Activated T-cell treated with anti-CD3 and anti-CD28 coated beads for 48 hours (primary cell): ENCODE data around the gene FTO.

ENCODE experiments used
- DNase-seq: peaks from one replicate; pipeline ENCODE4 v3.0.0-alpha.2; 2020; ENCODE audit warnings: low read depth

Gene FTO

DNA sequence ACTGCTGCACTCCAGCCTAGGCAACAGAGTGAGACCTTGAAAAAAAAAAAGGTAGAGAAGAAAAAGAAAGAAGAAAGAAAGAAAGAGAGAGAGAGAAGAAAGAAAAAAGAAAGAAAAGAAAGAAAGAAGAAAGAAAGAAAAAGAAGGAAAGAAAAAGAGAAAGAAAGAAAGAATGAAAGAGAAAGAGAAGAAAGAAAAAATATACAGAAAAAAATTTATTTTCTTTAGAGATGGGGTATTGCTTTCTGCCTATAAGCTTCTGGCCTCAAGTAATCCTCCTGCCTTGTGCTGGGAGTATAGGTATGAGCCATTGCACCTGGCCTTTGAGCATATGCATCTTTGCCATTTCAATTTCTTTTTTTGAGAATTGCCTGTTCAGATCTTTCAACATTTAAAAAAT, 425.9 kb downstream of the FTO start:
- DNase-seq, result no peak

- no peak for DNase-seq
Measured at GRCh38 chr16:54135361-54136275, 431.7 kb downstream of the FTO start.

- no peak for DNase-seq
Measured at GRCh38 chr16:54136276-54136625, 432.3 kb downstream of the FTO start.

DNA sequence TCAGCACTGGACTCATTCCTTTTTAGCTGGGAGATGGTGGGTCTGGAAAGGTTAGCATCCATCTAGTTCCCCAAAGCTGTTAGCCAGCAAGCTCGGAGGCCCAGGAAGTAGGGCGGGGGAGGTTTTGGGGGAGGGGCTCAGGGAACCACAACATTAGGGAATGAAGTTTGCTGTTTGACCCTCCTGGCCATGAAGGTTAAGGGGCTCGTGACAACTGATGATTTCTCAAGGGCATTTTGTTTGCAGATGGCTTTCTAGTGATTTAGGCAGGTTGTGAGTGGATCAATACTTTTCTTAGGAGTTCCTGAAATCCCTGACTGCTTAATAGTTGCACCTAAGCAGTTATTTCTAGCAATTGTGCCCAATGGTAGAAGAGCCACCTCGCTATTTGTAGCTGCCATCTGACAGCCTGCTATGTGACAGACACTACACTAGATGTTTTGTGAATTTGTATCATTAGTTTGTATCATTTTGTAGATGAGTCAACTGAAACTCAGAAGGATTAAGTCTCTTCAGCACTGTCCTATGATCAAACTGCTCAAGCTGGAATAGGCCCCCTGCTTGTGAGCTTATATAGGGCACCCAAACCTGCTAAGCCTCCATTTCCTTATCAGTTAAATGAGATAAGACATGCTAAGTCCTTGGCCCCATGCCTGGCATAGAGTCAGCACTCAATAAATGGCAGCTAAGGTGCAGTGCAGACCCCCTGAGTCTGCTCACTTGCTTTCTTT, 436.3 kb downstream of the FTO start:
- no peak for DNase-seq

DNA sequence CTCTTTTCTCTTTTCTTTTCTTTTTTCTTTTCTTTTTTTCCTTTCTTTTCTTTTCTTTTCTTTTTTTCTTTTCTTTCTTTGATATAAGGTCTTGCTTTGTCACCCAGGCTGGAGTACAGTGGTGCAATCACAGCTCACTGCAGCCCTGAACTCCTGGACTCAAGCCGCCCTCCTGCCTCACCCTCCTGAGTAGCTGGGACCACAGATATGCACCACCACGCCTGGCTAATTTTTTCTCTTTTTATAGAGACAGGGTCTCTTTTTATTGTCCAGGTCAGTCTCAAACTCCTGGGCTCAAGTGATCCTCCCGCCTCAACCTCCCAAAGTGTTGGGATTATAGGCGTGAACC, 436.8 kb downstream of the FTO start:
- no peak for DNase-seq

DNA sequence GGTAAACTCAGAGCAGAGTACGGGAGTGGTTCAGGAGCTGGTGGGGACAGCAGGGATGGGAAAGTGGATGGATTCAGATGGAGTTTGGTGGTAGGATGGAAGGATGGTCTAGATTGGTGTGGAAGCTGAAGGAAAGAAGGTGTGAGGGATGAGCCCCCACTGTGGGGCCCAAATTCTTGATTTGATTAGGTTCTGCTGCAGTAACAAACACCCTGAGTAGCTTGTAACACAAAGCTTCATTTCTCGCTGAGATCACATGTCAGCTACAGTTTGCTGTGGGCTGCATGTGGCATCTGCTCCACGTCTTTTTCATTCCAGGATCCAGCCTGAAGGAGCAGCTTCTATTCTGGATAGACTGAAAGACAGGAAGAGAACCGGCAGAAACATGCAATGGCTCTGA, 438.8 kb downstream of the FTO start:
- DNase-seq, result no peak

DNA sequence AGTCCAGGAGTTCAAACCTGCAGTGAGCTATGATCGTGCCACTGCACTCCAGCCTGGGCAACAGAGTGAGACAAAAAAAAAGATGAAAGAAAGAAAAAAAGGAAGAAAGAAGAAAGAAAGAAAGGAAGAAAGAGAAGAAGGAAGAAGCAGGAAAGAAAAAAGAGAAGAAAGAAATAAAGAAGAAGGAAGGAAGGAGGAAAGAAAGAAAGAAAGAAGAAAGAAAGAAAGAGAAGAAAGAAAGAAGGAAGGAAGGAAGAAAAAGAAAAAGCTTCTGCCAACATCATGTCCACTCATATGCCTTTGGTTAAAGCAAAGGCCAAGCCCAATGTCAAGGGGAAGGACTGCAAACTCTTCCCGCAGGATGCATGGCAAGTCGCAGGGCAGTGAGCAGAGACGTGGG, 439.5 kb downstream of the FTO start:
- DNase-seq, result no peak

GRCh38 chr16:54143934-54144571, 440.1 kb downstream of the FTO start:
- no peak for DNase-seq

DNA sequence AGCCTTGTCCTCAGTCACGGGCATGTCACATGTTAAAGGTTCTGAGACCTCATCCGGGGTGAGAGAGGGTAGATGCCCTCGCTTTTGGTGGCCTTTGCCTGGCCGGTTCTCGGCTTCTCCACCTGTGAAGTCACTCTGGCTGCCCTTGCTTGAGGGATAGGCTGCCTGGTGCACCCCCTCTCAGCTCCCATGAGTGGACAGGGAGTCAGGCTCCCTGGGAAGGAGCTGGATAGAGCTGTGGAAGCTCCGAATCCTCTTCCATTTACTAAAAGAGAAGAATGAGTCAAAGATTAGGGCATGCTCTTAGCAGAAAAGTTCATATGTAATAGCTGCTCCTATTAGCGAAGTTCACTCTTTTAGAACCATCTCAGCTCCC, 440.6 kb downstream of the FTO start:
- DNase-seq, result no peak

- DNase-seq, result no peak
Measured at GRCh38 chr16:54145881-54146280, 441.9 kb downstream of the FTO start.

GRCh38 chr16:54148974-54149373, 445.0 kb downstream of the FTO start:
- DNase-seq, result no peak

DNA sequence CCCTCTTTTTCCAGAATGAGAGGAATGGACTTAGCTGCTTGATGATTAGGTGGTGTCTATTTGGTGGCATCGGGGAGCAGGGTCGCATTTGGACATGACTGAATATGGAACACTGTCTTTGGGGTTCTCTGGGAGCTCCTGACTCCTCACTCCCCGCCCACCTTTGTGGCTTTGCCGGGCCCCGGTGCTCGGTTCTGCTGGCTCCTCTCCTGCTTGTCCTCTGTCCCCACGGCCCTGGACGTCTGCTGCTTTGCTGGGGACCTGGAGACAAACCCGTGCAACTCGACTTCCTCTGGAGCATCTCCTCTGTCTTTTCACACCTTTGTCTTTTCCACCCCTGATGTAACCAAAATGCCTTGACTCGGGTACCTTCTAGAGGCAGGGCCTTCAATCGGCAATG, 446.9 kb downstream of the FTO start:
- no peak for DNase-seq

DNA sequence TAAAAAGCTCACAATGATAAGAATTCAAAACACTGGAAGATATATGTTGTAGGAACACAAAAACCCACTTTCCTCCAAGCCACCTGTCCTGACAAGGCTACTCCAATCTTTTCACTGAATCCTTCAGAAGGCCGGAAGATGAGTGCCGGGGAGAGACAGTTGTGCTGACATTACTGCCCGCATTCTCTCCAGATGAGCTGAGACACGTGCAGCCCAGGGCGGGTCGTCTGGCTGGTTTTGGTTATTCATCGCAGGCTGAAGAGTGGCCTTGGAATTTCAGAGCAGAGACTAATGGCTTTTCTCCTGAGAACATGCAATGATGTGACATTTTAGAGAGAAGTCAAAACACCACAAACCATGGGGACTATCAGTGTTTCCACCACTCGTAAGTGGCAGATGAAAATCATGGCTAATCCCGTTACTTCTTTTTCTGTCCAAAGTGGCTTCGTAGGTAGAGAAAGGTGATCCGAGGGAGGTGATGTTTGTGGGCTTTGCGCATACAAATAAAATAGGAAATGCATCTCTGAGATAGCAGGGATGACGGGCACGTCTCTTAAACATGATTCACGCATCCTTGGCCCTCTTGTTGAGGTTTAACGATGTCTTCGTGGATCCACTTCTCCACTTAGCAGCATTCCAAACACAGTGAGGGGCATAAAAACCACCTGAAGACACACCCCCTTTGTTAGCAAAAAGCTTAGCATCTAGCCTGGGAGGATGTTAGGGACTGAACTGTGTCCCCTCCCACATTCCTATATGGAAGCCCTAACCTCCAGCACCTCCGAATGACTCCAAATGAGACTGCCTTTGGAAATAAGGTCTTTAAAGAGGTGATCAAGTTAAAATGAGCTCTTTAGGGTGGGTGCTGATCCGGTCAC, 448.6 kb downstream of the FTO start:
- no peak for DNase-seq

DNA sequence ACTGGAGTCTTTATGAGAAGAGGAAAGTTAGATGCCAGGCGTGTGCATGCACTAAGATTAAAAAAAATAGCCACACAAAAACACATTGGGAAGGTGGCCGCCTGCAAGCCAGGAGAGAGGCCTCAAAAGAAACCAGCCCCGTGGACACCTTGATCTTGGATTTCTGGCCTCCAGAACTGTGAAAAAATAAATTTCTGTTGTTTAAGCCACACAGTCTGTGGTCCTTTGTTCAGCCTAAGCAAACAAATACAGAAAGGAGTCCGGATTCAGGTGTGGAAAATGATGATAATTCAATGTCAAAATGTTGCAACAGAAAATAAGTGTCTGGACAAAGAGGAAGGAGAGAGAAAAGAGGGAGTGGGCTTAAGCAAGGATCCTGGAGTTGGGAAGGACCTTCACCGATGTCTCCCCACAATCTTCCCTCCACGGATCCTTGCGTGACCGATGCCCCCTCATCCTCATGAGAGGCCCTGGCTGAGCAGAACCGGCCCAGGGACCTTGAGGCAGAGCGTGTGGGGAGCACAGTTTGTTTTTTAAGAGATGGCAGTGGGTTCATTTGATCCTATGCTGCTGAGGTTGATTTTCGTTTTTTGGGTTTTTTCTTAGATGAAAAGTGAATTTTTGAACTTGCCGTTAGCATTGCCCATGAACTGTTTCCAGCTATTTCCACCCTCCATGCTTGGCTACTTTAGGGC, 449.4 kb downstream of the FTO start:
- DNase-seq, result no peak

DNA sequence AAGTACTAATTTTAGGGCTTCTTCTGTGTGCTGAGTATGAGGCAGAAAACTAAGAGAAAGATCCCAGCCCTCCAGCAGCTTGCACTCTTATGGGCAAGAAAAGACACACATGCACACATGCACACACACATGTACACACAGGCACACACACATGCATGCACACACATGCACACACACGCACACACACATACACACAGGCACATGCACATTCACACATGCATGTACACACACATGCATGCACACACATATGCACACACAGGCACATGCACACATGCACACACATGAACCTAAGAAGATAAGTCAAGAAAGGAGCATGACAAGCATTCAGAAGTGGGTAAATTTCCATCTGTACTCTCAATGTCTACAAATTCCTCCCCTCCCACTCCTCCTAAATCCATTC, 452.4 kb downstream of the FTO start:
- DNase-seq, result no peak

DNA sequence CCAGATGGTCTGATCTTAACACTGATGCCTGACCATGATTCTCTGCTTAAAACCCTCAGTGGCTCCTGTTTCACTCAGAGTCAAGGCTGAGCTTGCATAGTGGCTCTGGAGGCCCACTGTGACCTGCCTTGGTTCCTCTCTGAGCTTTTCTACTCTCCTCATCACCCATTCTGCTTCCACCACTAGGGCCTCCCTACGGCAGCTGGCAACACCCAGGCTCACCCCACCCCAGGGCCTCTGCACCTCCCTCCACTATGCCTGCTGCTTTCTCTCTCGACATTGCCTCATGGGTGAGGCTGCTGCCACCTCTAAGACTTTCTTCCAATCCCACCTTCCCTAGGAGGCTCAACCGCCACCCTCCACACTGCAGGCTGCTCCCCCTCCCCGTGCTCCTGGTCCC, 455.0 kb downstream of the FTO start:
- no peak for DNase-seq

- DNase-seq, result no peak
Measured at GRCh38 chr16:54159490-54160080, 455.6 kb downstream of the FTO start.

- no peak for DNase-seq
Measured at GRCh38 chr16:54160252-54160860, 456.4 kb downstream of the FTO start.

DNA sequence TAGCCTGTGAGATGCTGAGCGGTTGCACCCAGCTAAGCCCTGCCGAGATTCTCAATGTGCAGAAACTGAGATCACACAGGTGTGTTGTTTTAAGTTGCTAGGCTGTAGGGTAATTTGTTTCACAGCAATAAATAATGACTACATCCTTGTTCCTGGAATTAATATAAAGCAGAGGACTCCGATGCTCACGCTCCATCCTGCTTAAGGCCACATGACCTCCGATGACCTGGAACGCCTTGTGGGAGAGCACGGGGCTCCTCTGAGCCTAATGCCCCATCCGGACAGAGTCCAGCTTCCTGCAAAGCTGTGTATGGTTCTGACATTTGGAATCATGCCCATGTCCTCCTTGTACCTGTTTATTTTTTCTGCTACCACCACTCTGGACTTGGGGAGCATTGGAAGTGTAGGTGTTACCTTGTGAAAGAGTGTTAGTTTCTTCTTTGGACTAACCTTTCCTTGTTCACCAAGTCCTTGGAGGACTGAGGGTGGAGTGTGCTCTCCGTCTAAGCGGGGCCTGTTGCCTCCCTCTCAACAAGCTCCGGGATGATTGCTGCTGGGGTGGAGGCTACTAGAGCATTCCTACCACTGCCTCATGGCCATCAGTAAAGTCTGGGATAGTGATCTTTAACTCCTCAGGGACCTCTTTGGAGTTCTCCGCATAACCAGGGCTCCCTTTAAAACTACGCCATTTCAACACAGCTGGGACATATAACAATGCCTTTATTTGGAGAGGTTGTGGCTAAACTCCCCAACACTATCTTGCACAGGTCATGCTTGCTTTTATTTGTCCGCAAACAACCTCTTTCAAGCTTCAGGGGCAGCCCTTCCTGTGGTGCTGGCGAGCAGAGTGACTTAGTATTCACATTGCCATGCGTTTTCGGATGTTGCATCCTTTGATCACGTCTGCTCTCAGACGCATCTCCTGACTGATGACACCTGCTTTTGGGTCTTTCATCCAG, 457.3 kb downstream of the FTO start:
- DNase-seq, result no peak
